GM12872 (cell line): ENCODE data around the gene AOPEP.

Source experiments
- CTCF ChIP-seq: IDR thresholded peaks from 3 replicates; pipeline ENCODE4 v1.5.1; 2011; ENCODE audit warnings: low read depth, mild to moderate bottlenecking, low read length, moderate library complexity; ENCODE audit not compliant: insufficient read depth

The AOPEP gene

GRCh38 chr9:94919376-94920098, 193.0 kb downstream of the AOPEP start:
- no peak for TF ChIP-seq CTCF

GRCh38 chr9:94920420-94921091, 194.1 kb downstream of the AOPEP start:
- no peak for TF ChIP-seq CTCF

- no peak for TF ChIP-seq CTCF
These were observed 194.6 kb downstream of the AOPEP start for GRCh38 chr9:94921092-94921471.

- no peak for TF ChIP-seq CTCF
These were observed 195.2 kb downstream of the AOPEP start for GRCh38 chr9:94921656-94922055.

- TF ChIP-seq CTCF, result no peak
These were observed 195.7 kb downstream of the AOPEP start for GRCh38 chr9:94922098-94922607.

- TF ChIP-seq CTCF, result no peak
These were observed 196.2 kb downstream of the AOPEP start for GRCh38 chr9:94922691-94923107.

GRCh38 chr9:94923326-94924089, 197.0 kb downstream of the AOPEP start:
- no peak for TF ChIP-seq CTCF
